SK-N-SH treated with all-trans-retinoic acid at 6 μM for 48 hours (cell line): ENCODE results near the gene MGLL.

Source experiments
- ATAC-seq: fragments of 200-7000 bp; cut with Tn5 transposase; 3 replicates; pipeline ENCODE4 v1.9.1; 2020; ENCODE audit warnings: mild to moderate bottlenecking, moderate library complexity
- ARNTL ChIP-seq: fragments of 450-650 bp; formaldehyde crosslinking; IDR thresholded peaks from 2 replicates; pipeline ENCODE4 v1.5.0; 2020; ENCODE audit warnings: low read depth, mild to moderate bottlenecking, moderate library complexity, borderline replicate concordance
- CSDC2 ChIP-seq: fragments of 250-450 bp; sonication (Bioruptor Pico); IDR thresholded peaks from 2 replicates; pipeline ENCODE4 v1.5.0; 2020; ENCODE audit warnings: mild to moderate bottlenecking, moderate library complexity
- ESRRG ChIP-seq: fragments of 250-450 bp; sonication (Bioruptor Pico); IDR thresholded peaks from 2 replicates; pipeline ENCODE4 v1.6.1; 2021; ENCODE audit warnings: mild to moderate bottlenecking
- ISL1 ChIP-seq: fragments of 250-450 bp; sonication (Bioruptor Pico); IDR thresholded peaks from 2 replicates; pipeline ENCODE4 v2.1.2; 2022; ENCODE audit warnings: mild to moderate bottlenecking, moderate library complexity
- OSR1 ChIP-seq: fragments of 250-450 bp; sonication (Bioruptor Pico); IDR thresholded peaks from 2 replicates; pipeline ENCODE4 v1.8.0; 2022; ENCODE audit warnings: moderate library complexity, mild to moderate bottlenecking, inconsistent platforms
- POU6F1 ChIP-seq: fragments of 250-450 bp; sonication (Bioruptor Pico); IDR thresholded peaks from 2 replicates; pipeline ENCODE4 v1.8.0; 2021; ENCODE audit warnings: low read depth, mild to moderate bottlenecking, moderate library complexity, borderline replicate concordance
- PPARA ChIP-seq: fragments of 250-450 bp; sonication (Bioruptor Pico); IDR thresholded peaks from 2 replicates; pipeline ENCODE4 v1.5.0; 2020; ENCODE audit warnings: mild to moderate bottlenecking, borderline replicate concordance
- RARB ChIP-seq: fragments of 250-450 bp; sonication (Bioruptor Pico); IDR thresholded peaks from 2 replicates; pipeline ENCODE4 v1.8.0; 2021; ENCODE audit warnings: mild to moderate bottlenecking, moderate library complexity
- SNAI2 ChIP-seq: fragments of 250-450 bp; sonication (Bioruptor Pico); IDR thresholded peaks from 2 replicates; pipeline ENCODE4 v1.5.0; 2020; ENCODE audit warnings: mild to moderate bottlenecking, moderate library complexity
- TCF4 ChIP-seq: fragments of 250-450 bp; sonication (Bioruptor Pico); IDR thresholded peaks from 2 replicates; pipeline ENCODE4 v1.8.0; 2021; ENCODE audit warnings: mild to moderate bottlenecking, moderate library complexity, borderline replicate concordance
- TOX ChIP-seq: fragments of 250-450 bp; sonication (Bioruptor Pico); IDR thresholded peaks from 2 replicates; pipeline ENCODE4 v1.8.0; 2021; ENCODE audit warnings: mild to moderate bottlenecking, moderate library complexity, borderline replicate concordance
- ZFP3 ChIP-seq: fragments of 250-450 bp; sonication (Bioruptor Pico); IDR thresholded peaks from 2 replicates; pipeline ENCODE4 v1.5.0; 2020; ENCODE audit warnings: mild to moderate bottlenecking, moderate library complexity
- ZFP30 ChIP-seq: fragments of 450-650 bp; formaldehyde crosslinking; IDR thresholded peaks from 2 replicates; pipeline ENCODE4 v1.5.0; 2022; ENCODE audit warnings: mild to moderate bottlenecking, moderate library complexity
- ZNF565 ChIP-seq: fragments of 450-650 bp; formaldehyde crosslinking; conservative IDR thresholded peaks from 2 replicates; pipeline ENCODE4 v1.5.0; 2020; ENCODE audit warnings: low read depth, mild to moderate bottlenecking, moderate library complexity
- ZNF70 ChIP-seq: fragments of 450-650 bp; formaldehyde crosslinking; IDR thresholded peaks from 2 replicates; pipeline ENCODE4 v1.5.0; 2020; ENCODE audit warnings: mild to moderate bottlenecking, moderate library complexity
- ZNF8 ChIP-seq: fragments of 450-650 bp; formaldehyde crosslinking; IDR thresholded peaks from 2 replicates; pipeline ENCODE4 v1.5.0; 2020; ENCODE audit warnings: mild to moderate bottlenecking, moderate library complexity
- TF ChIP-seq, protein P1 (sequence below): fragments of 250-450 bp; sonication (Bioruptor Pico); IDR thresholded peaks from 2 replicates; pipeline ENCODE4 v1.8.0; 2020; ENCODE audit warnings: mild to moderate bottlenecking, moderate library complexity, borderline replicate concordance
- TF ChIP-seq, protein P2 (sequence below): fragments of 250-450 bp; sonication (Bioruptor Pico); IDR thresholded peaks from 2 replicates; pipeline ENCODE4 v1.5.0; 2020; ENCODE audit warnings: mild to moderate bottlenecking, moderate library complexity
- TF ChIP-seq, protein P3 (sequence below): fragments of 250-450 bp; sonication (Bioruptor Pico); IDR thresholded peaks from 2 replicates; pipeline ENCODE4 v1.5.1; 2020; ENCODE audit warnings: low read depth, mild to moderate bottlenecking, moderate library complexity

MGLL gene

GRCh38 chr3:127839099-127839498, 16.8 kb upstream of the MGLL start:
- ATAC-seq = no peak
- TF ChIP-seq ZFP30 (CRISPR knock-in tag) (no peak), ZNF70 (no peak)

- ATAC-seq = no peak
- TF ChIP-seq ARNTL (no peak), POU6F1 (CRISPR knock-in tag) (no peak), RARB (CRISPR knock-in tag) (no peak), PPARA (CRISPR knock-in tag) (no peak), TCF4 (CRISPR knock-in tag) (no peak), OSR1 (no peak), ZNF70 (no peak)
- TF ChIP-seq, protein P1, sequence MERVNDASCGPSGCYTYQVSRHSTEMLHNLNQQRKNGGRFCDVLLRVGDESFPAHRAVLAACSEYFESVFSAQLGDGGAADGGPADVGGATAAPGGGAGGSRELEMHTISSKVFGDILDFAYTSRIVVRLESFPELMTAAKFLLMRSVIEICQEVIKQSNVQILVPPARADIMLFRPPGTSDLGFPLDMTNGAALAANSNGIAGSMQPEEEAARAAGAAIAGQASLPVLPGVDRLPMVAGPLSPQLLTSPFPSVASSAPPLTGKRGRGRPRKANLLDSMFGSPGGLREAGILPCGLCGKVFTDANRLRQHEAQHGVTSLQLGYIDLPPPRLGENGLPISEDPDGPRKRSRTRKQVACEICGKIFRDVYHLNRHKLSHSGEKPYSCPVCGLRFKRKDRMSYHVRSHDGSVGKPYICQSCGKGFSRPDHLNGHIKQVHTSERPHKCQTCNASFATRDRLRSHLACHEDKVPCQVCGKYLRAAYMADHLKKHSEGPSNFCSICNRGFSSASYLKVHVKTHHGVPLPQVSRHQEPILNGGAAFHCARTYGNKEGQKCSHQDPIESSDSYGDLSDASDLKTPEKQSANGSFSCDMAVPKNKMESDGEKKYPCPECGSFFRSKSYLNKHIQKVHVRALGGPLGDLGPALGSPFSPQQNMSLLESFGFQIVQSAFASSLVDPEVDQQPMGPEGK (CRISPR knock-in tag) = no peak
- TF ChIP-seq, protein P2, sequence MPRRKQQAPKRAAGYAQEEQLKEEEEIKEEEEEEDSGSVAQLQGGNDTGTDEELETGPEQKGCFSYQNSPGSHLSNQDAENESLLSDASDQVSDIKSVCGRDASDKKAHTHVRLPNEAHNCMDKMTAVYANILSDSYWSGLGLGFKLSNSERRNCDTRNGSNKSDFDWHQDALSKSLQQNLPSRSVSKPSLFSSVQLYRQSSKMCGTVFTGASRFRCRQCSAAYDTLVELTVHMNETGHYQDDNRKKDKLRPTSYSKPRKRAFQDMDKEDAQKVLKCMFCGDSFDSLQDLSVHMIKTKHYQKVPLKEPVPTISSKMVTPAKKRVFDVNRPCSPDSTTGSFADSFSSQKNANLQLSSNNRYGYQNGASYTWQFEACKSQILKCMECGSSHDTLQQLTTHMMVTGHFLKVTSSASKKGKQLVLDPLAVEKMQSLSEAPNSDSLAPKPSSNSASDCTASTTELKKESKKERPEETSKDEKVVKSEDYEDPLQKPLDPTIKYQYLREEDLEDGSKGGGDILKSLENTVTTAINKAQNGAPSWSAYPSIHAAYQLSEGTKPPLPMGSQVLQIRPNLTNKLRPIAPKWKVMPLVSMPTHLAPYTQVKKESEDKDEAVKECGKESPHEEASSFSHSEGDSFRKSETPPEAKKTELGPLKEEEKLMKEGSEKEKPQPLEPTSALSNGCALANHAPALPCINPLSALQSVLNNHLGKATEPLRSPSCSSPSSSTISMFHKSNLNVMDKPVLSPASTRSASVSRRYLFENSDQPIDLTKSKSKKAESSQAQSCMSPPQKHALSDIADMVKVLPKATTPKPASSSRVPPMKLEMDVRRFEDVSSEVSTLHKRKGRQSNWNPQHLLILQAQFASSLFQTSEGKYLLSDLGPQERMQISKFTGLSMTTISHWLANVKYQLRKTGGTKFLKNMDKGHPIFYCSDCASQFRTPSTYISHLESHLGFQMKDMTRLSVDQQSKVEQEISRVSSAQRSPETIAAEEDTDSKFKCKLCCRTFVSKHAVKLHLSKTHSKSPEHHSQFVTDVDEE = no peak
Observed at GRCh38 chr3:127835993-127836882, 13.9 kb upstream of the MGLL start.

DNA sequence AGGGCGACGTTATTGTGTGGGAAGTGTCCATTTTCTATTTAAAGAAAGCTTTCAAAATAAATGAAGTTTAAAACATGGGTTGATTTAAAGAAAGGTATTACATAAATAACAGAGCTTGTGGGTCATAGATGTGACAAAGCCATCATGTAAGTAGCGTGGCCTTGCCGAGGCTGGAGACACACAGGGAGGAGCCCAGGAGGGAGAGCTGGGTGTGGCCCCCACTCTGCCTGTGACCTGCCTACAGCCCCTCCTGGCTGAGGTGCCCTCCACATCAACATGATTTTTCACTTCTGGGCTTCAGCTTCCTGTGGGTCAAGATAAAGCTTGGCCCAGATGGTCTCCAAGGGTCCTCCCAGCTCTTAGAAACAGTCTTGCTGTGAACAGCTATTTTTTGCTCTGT, 12.5 kb upstream of the MGLL start:
- no peak for ATAC-seq

GRCh38 chr3:127833281-127834032, 11.1 kb upstream of the MGLL start:
- ATAC-seq = no peak
- TF ChIP-seq, protein P3, sequence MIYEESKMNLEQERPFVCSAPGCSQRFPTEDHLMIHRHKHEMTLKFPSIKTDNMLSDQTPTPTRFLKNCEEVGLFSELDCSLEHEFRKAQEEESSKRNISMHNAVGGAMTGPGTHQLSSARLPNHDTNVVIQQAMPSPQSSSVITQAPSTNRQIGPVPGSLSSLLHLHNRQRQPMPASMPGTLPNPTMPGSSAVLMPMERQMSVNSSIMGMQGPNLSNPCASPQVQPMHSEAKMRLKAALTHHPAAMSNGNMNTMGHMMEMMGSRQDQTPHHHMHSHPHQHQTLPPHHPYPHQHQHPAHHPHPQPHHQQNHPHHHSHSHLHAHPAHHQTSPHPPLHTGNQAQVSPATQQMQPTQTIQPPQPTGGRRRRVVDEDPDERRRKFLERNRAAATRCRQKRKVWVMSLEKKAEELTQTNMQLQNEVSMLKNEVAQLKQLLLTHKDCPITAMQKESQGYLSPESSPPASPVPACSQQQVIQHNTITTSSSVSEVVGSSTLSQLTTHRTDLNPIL (CRISPR knock-in tag) = no peak
- TF ChIP-seq ESRRG (CRISPR knock-in tag) (no peak), SNAI2 (CRISPR knock-in tag) (no peak), ISL1 (no peak), RARB (CRISPR knock-in tag) (no peak), PPARA (CRISPR knock-in tag) (no peak), TOX (CRISPR knock-in tag) (no peak), ZNF565 (no peak), ZNF8 (CRISPR knock-in tag) (no peak), ZFP3 (no peak), CSDC2 (no peak)
- TF ChIP-seq, protein P2 = no peak

More for the DNA sequence above, 12.5 kb upstream of the MGLL start:
- TF ChIP-seq ZNF8 (CRISPR knock-in tag) = no peak
- TF ChIP-seq, protein P2 = no peak
